Vagina (tissue), 2 donors: Measurements from ENCODE around the gene GPR162.

Experiments
- POLR2AphosphoS5 ChIP-seq, 2 donors: sonication (generic); formaldehyde crosslinking; IDR thresholded peaks; one replicate each; pipeline ENCODE4 v1.9.0; 2017; ENCODE audit warnings: antibody characterized with exemption in 2 of 2, mild to moderate bottlenecking in 2 of 2, low read depth in 1 of 2; ENCODE audit not compliant: insufficient read depth in 1 of 2
- TF ChIP-seq, protein P1 (sequence below), 3 experiments: fragments of 450-650 bp in 2 of 3; fragments of 200-600 bp in 1 of 3; sonication (generic) in 1 of 3; IDR thresholded peaks; one replicate each; pipeline ENCODE4 v1.5.1; 2017 to 2019; ENCODE audit warnings: antibody characterized with exemption in 3 of 3, mild to moderate bottlenecking in 2 of 3, moderate library complexity in 2 of 3

DNA sequence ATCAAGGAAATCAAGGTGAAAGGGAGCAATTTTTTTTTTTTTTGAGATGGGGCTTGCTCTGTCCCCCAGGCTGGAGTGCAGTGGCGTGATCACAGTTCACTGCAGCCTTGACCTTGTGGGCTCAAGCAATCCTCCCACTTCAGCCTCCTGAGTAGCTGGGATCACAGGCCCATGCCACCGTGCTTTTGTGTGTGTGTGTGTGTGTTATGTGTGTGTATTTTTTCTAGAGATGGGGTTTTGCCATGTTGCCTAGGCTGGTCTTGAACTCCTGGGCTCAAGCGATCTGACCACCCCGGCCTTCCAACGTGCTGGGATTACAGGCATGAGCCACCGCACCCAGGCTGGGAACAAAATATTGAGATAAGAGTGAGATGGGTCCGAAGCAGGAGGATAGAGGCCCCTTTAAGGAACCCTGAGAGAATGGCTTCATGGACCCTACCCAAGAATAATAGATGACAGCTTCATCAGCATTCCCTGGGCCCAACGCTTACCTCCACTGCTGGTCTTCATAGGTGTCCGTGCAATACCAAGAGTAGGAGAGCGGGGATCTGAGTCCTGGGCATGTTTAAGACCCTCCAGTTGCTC is 28.4 kb downstream of the GPR162 start:
- TF ChIP-seq, protein P1, sequence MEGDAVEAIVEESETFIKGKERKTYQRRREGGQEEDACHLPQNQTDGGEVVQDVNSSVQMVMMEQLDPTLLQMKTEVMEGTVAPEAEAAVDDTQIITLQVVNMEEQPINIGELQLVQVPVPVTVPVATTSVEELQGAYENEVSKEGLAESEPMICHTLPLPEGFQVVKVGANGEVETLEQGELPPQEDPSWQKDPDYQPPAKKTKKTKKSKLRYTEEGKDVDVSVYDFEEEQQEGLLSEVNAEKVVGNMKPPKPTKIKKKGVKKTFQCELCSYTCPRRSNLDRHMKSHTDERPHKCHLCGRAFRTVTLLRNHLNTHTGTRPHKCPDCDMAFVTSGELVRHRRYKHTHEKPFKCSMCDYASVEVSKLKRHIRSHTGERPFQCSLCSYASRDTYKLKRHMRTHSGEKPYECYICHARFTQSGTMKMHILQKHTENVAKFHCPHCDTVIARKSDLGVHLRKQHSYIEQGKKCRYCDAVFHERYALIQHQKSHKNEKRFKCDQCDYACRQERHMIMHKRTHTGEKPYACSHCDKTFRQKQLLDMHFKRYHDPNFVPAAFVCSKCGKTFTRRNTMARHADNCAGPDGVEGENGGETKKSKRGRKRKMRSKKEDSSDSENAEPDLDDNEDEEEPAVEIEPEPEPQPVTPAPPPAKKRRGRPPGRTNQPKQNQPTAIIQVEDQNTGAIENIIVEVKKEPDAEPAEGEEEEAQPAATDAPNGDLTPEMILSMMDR (IDR thresholded peaks at IDR 0.05) = no peak
- no peak for TF ChIP-seq POLR2AphosphoS5 (IDR thresholded peaks at IDR 0.05; ENCODE audit: insufficient read depth in 1 of 2, low read depth in 1 of 2)
